HepG2 (cell line): ENCODE measurements around the gene HRH3. TPM values are rescaled to one million over a fixed set of nuclear protein-coding genes. Genes with fewer than 3 reads are reported as not detected.

ENCODE experiments used
- ATAC-seq: fragments of 200-7000 bp; cut with Tn5 transposase; 3 replicates; pipeline ENCODE4 v1.9.1; 2020; ENCODE audit warnings: mild to moderate bottlenecking, moderate library complexity
- BruUV-seq: library from RNA; stranded (reverse); fragments of 400-500 nt; replicated peaks from 2 replicates; lab custom pipeline; 2021; lab: Mats Ljungman, UMichigan
- CTCF ChIA-PET: fragments of 300-600 bp; formaldehyde crosslinking; extraction: SDS; loops from one replicate; lab custom pipeline; 2021; ENCODE audit warnings: low total read pairs, inconsistent platforms, low intra/inter-chr PET ratio; lab: Yijun Ruan, JAX
- POLR2A ChIA-PET: fragments of 350-600 bp; sonication (Branson Sonifier 250); formaldehyde crosslinking; loops from one replicate; lab custom pipeline; 2020; ENCODE audit warnings: antibody characterized with exemption, inconsistent platforms; lab: Yijun Ruan, JAX
- DNase-seq: peaks from one replicate; pipeline ENCODE4 v3.0.0-alpha.2; 2015; ENCODE audit warnings: low spot score
- FAIRE-seq: peaks from 3 replicates; lab custom pipeline; 2011; peaks lifted over from hg19 to GRCh38; lab: Jason Lieb, UNC
- H2AFZ ChIP-seq: one replicate; pipeline ENCODE4 v1.6.1; 2011; ENCODE audit warnings: low read length, inconsistent platforms
- H3K27ac ChIP-seq: fragments of 300-600 bp; 3 replicates; pipeline ENCODE4 v1.8.0; 2011; ENCODE audit warnings: mixed run types, mild to moderate bottlenecking, mixed read lengths, low read length, inconsistent platforms; ENCODE audit not compliant: insufficient read depth; ENCODE audit errors: extremely low read length
- H3K27me3 ChIP-seq, 2 experiments: fragments of 200-600 bp in 1 of 2; 2 replicates in 1 of 2; 3 replicates in 1 of 2; pipeline versions ENCODE4 v1.6.0 to v1.8.0; 2011; ENCODE audit warnings: low read length in 2 of 2, mild to moderate bottlenecking in 2 of 2, moderate library complexity in 2 of 2, inconsistent platforms in 1 of 2; ENCODE audit not compliant: insufficient read depth in 2 of 2, control insufficient read depth in 1 of 2
- H3K36me3 ChIP-seq, 2 experiments: fragments of 200-600 bp in 1 of 2; replicated peaks in 1 of 2; 2 replicates in 1 of 2; 3 replicates in 1 of 2; pipeline versions ENCODE4 v1.5.1 to v1.8.0; 2011; ENCODE audit warnings: low read length in 2 of 2, inconsistent platforms in 1 of 2; ENCODE audit not compliant: insufficient read depth in 2 of 2, control insufficient read depth in 1 of 2
- H3K4me1 ChIP-seq: 2 replicates; pipeline ENCODE4 v1.5.1; 2012; ENCODE audit warnings: low read length, inconsistent platforms; ENCODE audit not compliant: insufficient read depth
- H3K4me2 ChIP-seq: 2 replicates; pipeline ENCODE4 v1.6.0; 2011; ENCODE audit warnings: low read depth, low read length, inconsistent platforms
- H3K4me3 ChIP-seq, 3 experiments: fragments of 200-600 bp in 1 of 3; sonication (generic), shearing (Covaris generic) in 1 of 3; replicated peaks in 1 of 3; 2 replicates each; pipeline ENCODE4 v1.5.1; 2011 to 2016; ENCODE audit warnings: low read length in 3 of 3, inconsistent platforms in 2 of 3, low read depth in 2 of 3, mild to moderate bottlenecking in 2 of 3, control low read depth in 1 of 3, mixed read lengths in 1 of 3; ENCODE audit not compliant: insufficient read depth in 1 of 3
- H3K79me2 ChIP-seq: one replicate; pipeline ENCODE4 v1.6.1; 2011; ENCODE audit warnings: low read length, inconsistent platforms; ENCODE audit not compliant: insufficient read depth
- H3K9ac ChIP-seq: 2 replicates; pipeline ENCODE4 v1.6.0; 2011; ENCODE audit warnings: mild to moderate bottlenecking, low read depth, low read length, inconsistent platforms; ENCODE audit not compliant: insufficient read depth
- H3K9me3 ChIP-seq: 2 replicates; pipeline ENCODE4 v1.5.1; 2012; ENCODE audit warnings: mild to moderate bottlenecking, low read length
- H4K20me1 ChIP-seq: 2 replicates; pipeline ENCODE4 v1.6.0; 2011; ENCODE audit warnings: inconsistent platforms, mild to moderate bottlenecking, low read length, moderate library complexity; ENCODE audit not compliant: insufficient read depth
- BCL6 ChIP-seq: IDR thresholded peaks from 2 replicates; pipeline ENCODE4 v1.6.1; 2016; ENCODE audit warnings: missing genetic modification reagents, missing compliant biosample characterization
- GABPA ChIP-seq, 2 experiments: IDR thresholded peaks; 2 replicates each; pipeline ENCODE4 v1.6.1; 2011 to 2016; ENCODE audit warnings: low read depth in 2 of 2, low read length in 1 of 2, missing biosample characterization in 1 of 2, missing genetic modification characterization in 1 of 2
- MED8 ChIP-seq: sonication (generic); formaldehyde crosslinking; IDR thresholded peaks from 2 replicates; pipeline ENCODE4 v1.8.1; 2023; ENCODE audit warnings: mild to moderate bottlenecking, missing genetic modification reagents; ENCODE audit not compliant: insufficient replicate concordance
- NRL ChIP-seq: sonication (generic); formaldehyde crosslinking; IDR thresholded peaks from 2 replicates; pipeline ENCODE4 v1.5.0; 2020; ENCODE audit warnings: missing genetic modification reagents, mild to moderate bottlenecking, moderate library complexity, borderline replicate concordance
- PHF8 ChIP-seq: sonication (generic); formaldehyde crosslinking; IDR thresholded peaks from 2 replicates; pipeline ENCODE4 v1.5.0; 2020; ENCODE audit warnings: missing genetic modification reagents
- SMAD3 ChIP-seq: sonication (generic); formaldehyde crosslinking; IDR thresholded peaks from 2 replicates; pipeline ENCODE4 v1.4.0; 2020; ENCODE audit warnings: missing genetic modification reagents
- TAF1 ChIP-seq: sonication (generic); formaldehyde crosslinking; IDR thresholded peaks from 2 replicates; pipeline ENCODE4 v1.4.0; 2020; ENCODE audit warnings: missing genetic modification reagents
- ZFP91 ChIP-seq: sonication (generic); formaldehyde crosslinking; IDR thresholded peaks from 2 replicates; pipeline ENCODE4 v1.9.0; 2022; ENCODE audit warnings: missing genetic modification reagents, mild to moderate bottlenecking, borderline replicate concordance
- ZNF326 ChIP-seq: sonication (generic); formaldehyde crosslinking; IDR thresholded peaks from 2 replicates; pipeline ENCODE4 v1.4.0; 2020; ENCODE audit warnings: missing genetic modification reagents, borderline replicate concordance
- ZNF687 ChIP-seq: sonication (generic); formaldehyde crosslinking; IDR thresholded peaks from 2 replicates; pipeline ENCODE4 v1.5.1; 2020; ENCODE audit warnings: mild to moderate bottlenecking, missing genetic modification reagents, moderate library complexity
- ZNF7 ChIP-seq: IDR thresholded peaks from 2 replicates; pipeline ENCODE4 v1.6.1; 2016; ENCODE audit warnings: missing biosample characterization, missing genetic modification reagents
- WGBS: methylation state at CpG from one replicate; pipeline ENCODE4 v1.1.6; 2017; ENCODE audit warnings: low lambda C conversion rate; 5-methylcytosine and 5-hydroxymethylcytosine counted together
- in situ Hi-C: cut with HindIII; loops from 2 replicates; pipeline ENCODE4 v1.10.0; 2017; ENCODE audit warnings: low pct_unique_long_range_greater_than_20kb; ENCODE audit not compliant: extremely low pct_ligation_motif_present
- intact Hi-C: fragments of 100-400 bp; cut with micrococcal nuclease; formaldehyde crosslinking; loops from one replicate; pipeline ENCODE4 v1.10.0; 2022; ENCODE audit not compliant: unreplicated experiment
- polyA plus RNA-seq, 8 experiments: library from polyadenylated mRNA; depleted of rRNA in 3 of 8; stranded (reverse) in 7 of 8; unstranded in 1 of 8; fragments of >200 nt; fragmentation: Illumina TruSeq in 4 of 8; extraction: Trizol in 4 of 8; gene quantifications; 2 replicates each; pipeline versions ENCODE4 v1.2.1 to v1.2.3, GENCODE V29; 2011 to 2016; ENCODE audit warnings: low read depth in 4 of 8, missing spikeins in 1 of 8, mixed read lengths in 1 of 8; ENCODE audit not compliant: insufficient read depth in 1 of 8
- total RNA-seq, 5 experiments: library from RNA; depleted of rRNA; stranded (reverse); fragments of >200 nt; fragmentation: Illumina TruSeq; extraction: Trizol; gene quantifications; 2 replicates each; pipeline ENCODE4 v1.2.3, GENCODE V29; 2016; ENCODE audit warnings: low read depth in 1 of 5

Gene HRH3
- total and polyA plus RNA-seq, 2 of the 13 experiments (the other 11 are each of a cell fraction or from before 2014, with no cell fraction given) = 0.18 TPM; not detected in 1

GRCh38 chr20:62235001-62235776, 15.1 kb upstream of the HRH3 start:
- no peak for DNase-seq
- peaks cover 12% of the 10 kb centered on the region for H4K20me1 ChIP-seq
- CTCF ChIA-PET = no interaction called here
- H3K4me1 ChIP-seq = peaks cover 28% of the 10 kb centered on the region
- H2AFZ ChIP-seq = no peak overlapping the region
- in situ Hi-C loops = no loop called here
- H3K4me3 ChIP-seq = no peak overlapping the region
- intact Hi-C loops = loop anchor here (5.0 kb wide), 1 partner anchor 142 kb away; no protein-coding TSS in a partner anchor
- H3K27ac ChIP-seq = no peak overlapping the region
- BruUV-seq = no TSS peak
- 0 out of 2 replicates have a peak, but pooled peaks have one; percentile 38 for TF ChIP-seq NRL
- TF ChIP-seq ZFP91 (CRISPR knock-in tag) = peak; percentile 41; the same call in 1 of the 2 replicates
- TF ChIP-seq PHF8 (CRISPR knock-in tag) = no peak
- TF ChIP-seq ZNF326 (CRISPR knock-in tag) = no peak
- TF ChIP-seq, all 625 proteins: peak for 2
- no peak for ATAC-seq
- peaks cover 5 to 25% of the 10 kb centered on the region in 2 experiments; a peak in 3 of 5 replicates for H3K27me3 ChIP-seq
- no peaks in the 10 kb centered on the region for H3K9me3 ChIP-seq
- 0 out of 2 replicates have a peak overlapping the region, but pooled peaks have one; percentile 4 for H3K4me2 ChIP-seq
- peaks cover 0 to 2% of the 10 kb centered on the region in 2 experiments; a peak in 1 of 5 replicates for H3K36me3 ChIP-seq
- H3K79me2 ChIP-seq = peaks cover 14% of the 10 kb centered on the region
- no peak overlapping the region for H3K9ac ChIP-seq
- POLR2A ChIA-PET = no interaction called here
- 28% methylated on average over 16 of the region's 16 CpGs for WGBS
- no peak for FAIRE-seq

- CTCF ChIA-PET = no interaction called here
- peaks cover 20% of the 10 kb centered on the region for H3K4me1 ChIP-seq
- H3K4me3 ChIP-seq = no peak overlapping the region
- 10% methylated on average over 5 of the region's 5 CpGs for WGBS
- H3K9ac ChIP-seq = no peak overlapping the region
- no peak overlapping the region for H2AFZ ChIP-seq
- in situ Hi-C loops (no loop called here), intact Hi-C loops (no loop called here)
- DNase-seq = no peak
- peaks cover 4% of the 10 kb centered on the region; the same call in 1 of the 2 replicates for H4K20me1 ChIP-seq
- BruUV-seq = no TSS peak
- POLR2A ChIA-PET = no interaction called here
- H3K27me3 ChIP-seq = peaks cover 5 to 25% of the 10 kb centered on the region in 2 experiments; a peak in 3 of 5 replicates
- H3K9me3 ChIP-seq = no peaks in the 10 kb centered on the region
- no peaks in the 10 kb centered on the region for H3K36me3 ChIP-seq
- no peak overlapping the region for H3K4me2 ChIP-seq
- H3K79me2 ChIP-seq = peaks cover 5% of the 10 kb centered on the region
- no peak for ATAC-seq
- no peak overlapping the region for H3K27ac ChIP-seq
- no peak for FAIRE-seq
- TF ChIP-seq MED8 (CRISPR knock-in tag) = no peak
- TF ChIP-seq TAF1 (CRISPR knock-in tag) = no peak
- TF ChIP-seq ZNF687 (CRISPR knock-in tag) = peak; percentile 11; the same call in 1 of the 2 replicates
- no peak for TF ChIP-seq BCL6 (CRISPR knock-in tag)
- no peak for TF ChIP-seq ZNF7 (CRISPR knock-in tag)
- no peak for TF ChIP-seq SMAD3 (CRISPR knock-in tag)
- no peak for TF ChIP-seq GABPA (IDR thresholded peaks at IDR 0.05; ENCODE audit: low read depth, low read length)
- TF ChIP-seq GABPA (CRISPR knock-in tag; IDR thresholded peaks at IDR 0.05; ENCODE audit: low read depth) = no peak
These were observed 14.3 kb upstream of the HRH3 start for GRCh38 chr20:62234339-62234738.
